Small intestine (tissue), 7 donors: Measurements from ENCODE around the gene OSBPL1A. TPM values are rescaled to one million over a fixed set of nuclear protein-coding genes. Genes with fewer than 3 reads are reported as not detected.
"Not testable (repeated sequence)": the region's sequence is repeated elsewhere in the genome, so short reads cannot be mapped to it uniquely, and the experiment has no call there.

Experiments
- DNase-seq, 2 donors: peaks; one replicate each; pipeline versions ENCODE4 v3.0.0 to v3.0.0-alpha.2; 2013
- FAIRE-seq: peaks from 2 replicates; lab custom pipeline; 2012; peaks lifted over from hg19 to GRCh38; lab: Jason Lieb, UNC
- H3K27ac ChIP-seq, 3 donors: one replicate each; pipeline ENCODE4 v1.5.1; 2013; ENCODE audit warnings: low read length in 2 of 3, mild to moderate bottlenecking in 2 of 3, control low read depth in 1 of 3, inconsistent platforms in 1 of 3, low read depth in 1 of 3, moderate library complexity in 1 of 3
- H3K27me3 ChIP-seq, 3 donors: one replicate each; pipeline ENCODE4 v1.6.1; 2013; ENCODE audit warnings: low read length in 3 of 3, inconsistent platforms in 1 of 3; ENCODE audit not compliant: control insufficient read depth in 3 of 3, insufficient read depth in 3 of 3
- H3K36me3 ChIP-seq, 3 donors: one replicate each; pipeline ENCODE4 v1.6.1; 2013; ENCODE audit warnings: low read length in 3 of 3, inconsistent platforms in 1 of 3, low read depth in 1 of 3, mild to moderate bottlenecking in 1 of 3, moderate library complexity in 1 of 3; ENCODE audit not compliant: control insufficient read depth in 3 of 3, insufficient read depth in 2 of 3
- H3K4me1 ChIP-seq, 3 donors: one replicate each; pipeline ENCODE4 v1.6.1; 2013; ENCODE audit warnings: low read length in 2 of 3, inconsistent platforms in 1 of 3, low read depth in 1 of 3, mild to moderate bottlenecking in 1 of 3, moderate library complexity in 1 of 3; ENCODE audit not compliant: control insufficient read depth in 3 of 3, insufficient read depth in 2 of 3
- H3K4me3 ChIP-seq, 3 donors: one replicate each; pipeline ENCODE4 v1.5.1; 2013; ENCODE audit warnings: low read length in 3 of 3, control low read depth in 1 of 3, inconsistent platforms in 1 of 3, low read depth in 1 of 3, mild to moderate bottlenecking in 1 of 3, moderate library complexity in 1 of 3
- H3K9me3 ChIP-seq, 2 donors: one replicate each; pipeline ENCODE4 v1.6.1; 2013; ENCODE audit warnings: low read depth in 1 of 2, low read length in 1 of 2; ENCODE audit not compliant: control insufficient read depth in 2 of 2, insufficient read depth in 1 of 2
- WGBS, 3 donors: extraction: QIAGEN DNeasy Blood & Tissue Kit; methylation state at CpG; one replicate each; pipeline ENCODE4 v1.1.7; 2013; 5-methylcytosine and 5-hydroxymethylcytosine counted together
- polyA plus RNA-seq, 4 donors: library from polyadenylated mRNA; stranded (reverse) in 3 of 4; unstranded in 1 of 4; fragments of 200-250 nt in 3 of 4; fragments of 120-200 nt in 1 of 4; gene quantifications; one replicate each; pipeline versions ENCODE4 v1.2.1 to v1.2.3, GENCODE V29; 2013
- donor health status: healthy with polysubstance abuse.
- donor health status: control.
- donor health status: control.
- donor health status: Bipolar disorder and iron deficiency.
- donor health status: healthy.

The OSBPL1A gene
- polyA plus RNA-seq, 4 donors, result 23.5 to 36.7 (median 34.7) TPM

GRCh38 chr18:24173997-24174396 is 223.6 kb downstream of the OSBPL1A start:
- no peak for DNase-seq
- Histone ChIP-seq H3K27me3 (no peaks in the 10 kb centered on the region), H3K9me3 (no peaks in the 10 kb centered on the region), H3K36me3 (peaks cover 2 to 10% (median 6%) of the 10 kb centered on the region in 3 donors), H3K4me3 (no peak overlapping the region), H3K4me1 (peaks cover 0 to 4% (median 0%) of the 10 kb centered on the region in 3 donors), H3K27ac (no peak overlapping the region)
- WGBS, 3 donors, result 83 to 94% (median 89%) methylated on average over 3 of the region's 3 CpGs
- FAIRE-seq, result no peak

DNA sequence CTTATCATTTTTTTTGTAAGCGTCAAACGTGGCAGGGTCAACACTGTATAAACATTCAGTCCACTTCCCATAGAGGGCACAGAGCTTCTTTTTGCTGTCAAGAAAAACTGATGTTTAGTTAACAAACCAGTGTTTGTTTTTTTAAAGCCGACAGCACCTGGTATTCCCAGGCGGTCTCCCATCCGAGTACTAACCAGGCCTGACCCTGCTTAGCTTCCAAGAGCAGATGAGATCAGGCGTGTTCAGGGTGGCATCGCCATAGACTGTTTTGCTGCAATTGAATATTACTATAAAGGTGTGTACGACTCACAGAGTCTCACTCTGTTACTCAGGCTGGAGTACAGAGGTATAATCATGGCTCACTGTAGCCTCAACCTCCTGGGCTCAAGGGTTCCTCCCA is 227.3 kb downstream of the OSBPL1A start:
- H3K4me1 ChIP-seq, result no peaks in the 10 kb centered on the region
- DNase-seq, result no peak
- H3K9me3 ChIP-seq, result no peaks in the 10 kb centered on the region
- H3K36me3 ChIP-seq, result peaks cover 5 to 20% (median 9%) of the 10 kb centered on the region in 3 donors
- no peak overlapping the region for H3K27ac ChIP-seq
- no peak overlapping the region for H3K4me3 ChIP-seq
- no peaks in the 10 kb centered on the region for H3K27me3 ChIP-seq
- 81 to 90% (median 85%) methylated on average over 8 of the region's 8 CpGs for WGBS, 3 donors
- no peak for FAIRE-seq

- H3K36me3 ChIP-seq, result peaks cover 5 to 23% (median 7%) of the 10 kb centered on the region in 3 donors
- WGBS, 3 donors, result 92 to 95% (median 95%) methylated on average over 7 of the region's 7 CpGs
- H3K9me3 ChIP-seq, result no peaks in the 10 kb centered on the region
- H3K4me3 ChIP-seq, result no peak overlapping the region
- no peak overlapping the region for H3K27ac ChIP-seq
- H3K4me1 ChIP-seq, result no peaks in the 10 kb centered on the region
- DNase-seq, result no peak
- no peak for FAIRE-seq
- no peaks in the 10 kb centered on the region for H3K27me3 ChIP-seq
Measured at GRCh38 chr18:24168496-24168895, 229.1 kb downstream of the OSBPL1A start.

GRCh38 chr18:24161304-24161703 is 236.3 kb downstream of the OSBPL1A start:
- Histone ChIP-seq H3K36me3 (peaks cover 0 to 18% (median 8%) of the 10 kb centered on the region in 3 donors), H3K27ac (no peak overlapping the region), H3K4me1 (no peaks in the 10 kb centered on the region), H3K9me3 (no peaks in the 10 kb centered on the region), H3K4me3 (no peak overlapping the region), H3K27me3 (no peaks in the 10 kb centered on the region)
- FAIRE-seq (no peak), DNase-seq (no peak)
- WGBS, 3 donors, result 76 to 81% (median 79%) methylated on average over 2 of the region's 2 CpGs

DNA sequence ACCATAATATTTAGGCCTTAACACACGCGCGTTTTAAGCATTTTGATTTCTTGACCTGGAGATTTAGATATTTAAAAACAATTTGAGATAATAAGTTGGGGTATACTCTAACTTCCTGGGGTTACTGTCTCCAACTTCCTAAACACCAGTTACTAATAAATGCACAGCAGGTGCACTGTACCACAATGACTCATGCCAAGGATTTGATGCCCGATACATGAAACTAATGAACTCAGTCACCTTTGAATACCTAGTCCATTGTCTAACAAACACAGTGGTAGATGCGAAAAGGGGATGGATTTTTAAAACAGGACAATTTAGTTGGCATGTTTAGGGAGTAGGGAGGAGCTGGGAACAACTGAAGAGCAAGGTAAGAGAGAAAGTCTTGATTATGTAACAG is 237.5 kb downstream of the OSBPL1A start:
- Histone ChIP-seq H3K4me3 (no peak overlapping the region), H3K9me3 (no peaks in the 10 kb centered on the region), H3K4me1 (no peaks in the 10 kb centered on the region), H3K27ac (no peak overlapping the region), H3K36me3 (peaks cover 0 to 17% (median 8%) of the 10 kb centered on the region in 3 donors), H3K27me3 (no peaks in the 10 kb centered on the region)
- WGBS, 3 donors, result 81 to 90% (median 83%) methylated on average over 5 of the region's 5 CpGs
- no peak for DNase-seq
- FAIRE-seq, result no peak

DNA sequence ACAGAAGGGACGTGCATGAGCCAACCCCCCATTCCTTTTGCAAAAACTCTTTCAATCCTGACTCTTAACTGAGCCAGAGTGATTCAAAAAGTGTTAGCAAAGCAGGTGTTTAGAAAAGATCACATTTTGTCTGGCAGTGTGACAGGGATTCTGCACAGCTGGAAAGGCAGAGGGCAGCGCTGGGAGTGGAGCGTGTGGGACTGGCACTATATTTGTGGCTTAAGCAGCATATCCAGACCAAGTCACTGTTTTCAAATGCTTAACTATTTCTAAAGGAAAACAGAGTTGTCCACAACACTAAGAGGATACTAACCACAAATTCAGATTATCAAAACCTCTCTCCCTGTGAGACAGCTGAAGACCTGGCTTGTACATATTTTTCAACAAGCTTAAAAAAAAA is 239.8 kb downstream of the OSBPL1A start:
- FAIRE-seq, result no peak
- no peak for DNase-seq
- WGBS, 3 donors, result 94 to 98% (median 96%) methylated on average over 3 of the region's 3 CpGs

GRCh38 chr18:24153397-24153796 is 244.2 kb downstream of the OSBPL1A start:
- no peak overlapping the region for H3K27ac ChIP-seq
- no peaks in the 10 kb centered on the region for H3K27me3 ChIP-seq
- H3K4me1 ChIP-seq, result no peaks in the 10 kb centered on the region
- H3K9me3 ChIP-seq, result no peaks in the 10 kb centered on the region
- FAIRE-seq (no peak), DNase-seq (no peak)
- H3K4me3 ChIP-seq, result no peak overlapping the region
- peaks cover 0 to 16% (median 0%) of the 10 kb centered on the region in 3 donors for H3K36me3 ChIP-seq
- WGBS, 3 donors, result 82 to 88% (median 85%) methylated on average over 3 of the region's 3 CpGs

More for the DNA sequence above, 239.8 kb downstream of the OSBPL1A start:
- H3K4me1 ChIP-seq, result no peaks in the 10 kb centered on the region
- H3K4me3 ChIP-seq, result no peak overlapping the region
- H3K27ac ChIP-seq, result no peak overlapping the region
- H3K27me3 ChIP-seq, result no peaks in the 10 kb centered on the region
- H3K36me3 ChIP-seq, result peaks cover 0 to 16% (median 4%) of the 10 kb centered on the region in 3 donors
- no peaks in the 10 kb centered on the region for H3K9me3 ChIP-seq

- H3K27me3 ChIP-seq, H3K4me1 ChIP-seq, H3K4me3 ChIP-seq, H3K36me3 ChIP-seq, H3K9me3 ChIP-seq, DNase-seq, H3K27ac ChIP-seq, FAIRE-seq: not testable (repeated sequence)
- 96% methylated on average over 20 to 28 of the region's 28 CpGs for WGBS, 3 donors
Measured at GRCh38 chr18:24149591-24149990, 248.0 kb downstream of the OSBPL1A start.

DNA sequence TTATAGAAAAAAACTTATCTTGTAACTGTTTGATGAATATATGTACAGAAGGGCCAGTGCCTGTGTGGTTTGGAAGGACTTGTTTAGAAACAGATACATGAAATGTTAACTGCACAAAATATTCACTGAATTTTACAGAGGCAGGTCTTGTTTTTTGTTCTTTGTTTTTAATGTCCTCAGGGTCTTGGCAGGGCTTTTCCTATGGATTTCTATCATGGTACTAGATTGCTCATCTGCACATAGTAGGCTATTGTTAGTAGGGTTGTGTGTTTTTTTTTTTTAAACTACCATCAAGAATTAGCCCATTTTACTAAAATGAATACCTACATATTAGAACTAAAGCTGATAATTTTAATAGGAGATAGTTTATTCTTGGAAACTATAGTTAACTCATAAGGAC is 255.2 kb downstream of the OSBPL1A start:
- no peak for FAIRE-seq
- Histone ChIP-seq H3K4me1 (no peaks in the 10 kb centered on the region), H3K36me3 (no peaks in the 10 kb centered on the region), H3K9me3 (peaks cover 0 to 4% of the 10 kb centered on the region in 2 donors), H3K27ac (no peak overlapping the region), H3K27me3 (peaks cover 0 to 5% (median 0%) of the 10 kb centered on the region in 3 donors), H3K4me3 (no peak overlapping the region)
- no peak for DNase-seq
